Activated CD4-positive, alpha-beta T cell treated with anti-CD3 and anti-CD28 coated beads, Interleukin-2, amount 50 U/mL, for 48 hours (primary cell): ENCODE measurements around the gene ARHGEF26.
A peak's percentile ranks its signal among the peaks of the same experiment; 100 is the strongest.
"Not testable (repeated sequence)": the region's sequence is repeated elsewhere in the genome, so short reads cannot be mapped to it uniquely, and the experiment has no call there.

Experiments
- DNase-seq, 2 experiments: peaks; one replicate each; pipeline ENCODE4 v3.0.0-alpha.2; 2020

The ARHGEF26 gene, protein sequence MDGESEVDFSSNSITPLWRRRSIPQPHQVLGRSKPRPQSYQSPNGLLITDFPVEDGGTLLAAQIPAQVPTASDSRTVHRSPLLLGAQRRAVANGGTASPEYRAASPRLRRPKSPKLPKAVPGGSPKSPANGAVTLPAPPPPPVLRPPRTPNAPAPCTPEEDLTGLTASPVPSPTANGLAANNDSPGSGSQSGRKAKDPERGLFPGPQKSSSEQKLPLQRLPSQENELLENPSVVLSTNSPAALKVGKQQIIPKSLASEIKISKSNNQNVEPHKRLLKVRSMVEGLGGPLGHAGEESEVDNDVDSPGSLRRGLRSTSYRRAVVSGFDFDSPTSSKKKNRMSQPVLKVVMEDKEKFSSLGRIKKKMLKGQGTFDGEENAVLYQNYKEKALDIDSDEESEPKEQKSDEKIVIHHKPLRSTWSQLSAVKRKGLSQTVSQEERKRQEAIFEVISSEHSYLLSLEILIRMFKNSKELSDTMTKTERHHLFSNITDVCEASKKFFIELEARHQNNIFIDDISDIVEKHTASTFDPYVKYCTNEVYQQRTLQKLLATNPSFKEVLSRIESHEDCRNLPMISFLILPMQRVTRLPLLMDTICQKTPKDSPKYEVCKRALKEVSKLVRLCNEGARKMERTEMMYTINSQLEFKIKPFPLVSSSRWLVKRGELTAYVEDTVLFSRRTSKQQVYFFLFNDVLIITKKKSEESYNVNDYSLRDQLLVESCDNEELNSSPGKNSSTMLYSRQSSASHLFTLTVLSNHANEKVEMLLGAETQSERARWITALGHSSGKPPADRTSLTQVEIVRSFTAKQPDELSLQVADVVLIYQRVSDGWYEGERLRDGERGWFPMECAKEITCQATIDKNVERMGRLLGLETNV

DNA sequence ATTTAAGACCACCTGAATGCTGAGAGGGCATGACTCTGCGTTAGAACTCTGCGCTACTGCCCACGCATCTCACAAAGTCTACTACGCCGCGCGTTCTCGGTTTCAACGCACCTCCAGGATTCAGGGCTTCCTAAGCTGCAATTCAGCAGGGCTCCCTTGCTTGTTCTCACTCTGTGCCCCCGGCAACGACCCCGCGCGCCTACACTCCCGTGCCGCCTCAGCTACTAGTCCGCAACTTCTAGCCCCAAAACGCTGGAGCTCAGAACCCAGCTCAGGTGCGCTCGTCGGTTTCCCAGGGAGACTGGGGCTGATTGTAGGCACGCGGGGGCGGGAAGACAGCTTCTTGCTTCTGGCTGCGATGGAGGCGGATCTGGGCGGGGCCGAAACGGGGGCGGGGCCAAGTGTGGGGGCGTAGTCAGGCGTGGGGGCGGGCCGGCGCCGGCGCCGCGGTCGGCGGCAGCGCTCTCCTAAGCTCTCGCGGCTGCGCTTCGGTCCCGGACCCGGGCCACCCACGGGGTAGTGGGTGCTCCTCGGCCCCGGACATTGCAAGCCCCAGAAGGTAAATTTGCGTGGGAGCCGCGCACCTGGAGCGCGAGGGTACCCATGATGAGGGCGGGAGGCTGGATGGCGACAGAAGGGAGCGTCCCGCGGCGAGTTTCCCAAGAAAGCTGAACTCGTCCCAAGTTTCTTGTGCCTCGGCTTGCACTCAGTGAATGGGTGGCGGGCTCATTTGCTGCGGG, at the start of gene ARHGEF26:
ARHGEF26 (plus strand) TSS at position 430 of the 740 bp plus-strand sequence. CDS start 603 bp downstream, outside the sequence.
- peak; percentile 75 to 79 for DNase-seq

DNA sequence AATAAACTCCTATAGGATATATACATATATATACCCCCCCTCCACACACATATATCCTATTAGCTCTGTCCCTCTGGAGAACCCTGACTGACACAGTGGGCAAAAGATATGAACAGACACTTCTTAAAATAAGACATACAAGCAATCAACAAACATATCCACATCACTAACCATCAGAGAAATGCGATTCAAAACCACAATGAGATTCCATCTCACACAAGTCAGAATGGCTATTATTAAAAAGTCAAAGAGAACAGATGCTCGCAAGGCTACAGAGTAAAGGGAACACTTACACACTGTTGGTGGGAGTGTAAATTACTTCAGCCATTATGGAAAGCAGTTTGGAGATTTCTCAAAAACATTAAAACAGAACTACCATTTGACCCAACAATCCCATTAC, 46.2 kb upstream of the ARHGEF26 start:
- DNase-seq: no peak

DNA sequence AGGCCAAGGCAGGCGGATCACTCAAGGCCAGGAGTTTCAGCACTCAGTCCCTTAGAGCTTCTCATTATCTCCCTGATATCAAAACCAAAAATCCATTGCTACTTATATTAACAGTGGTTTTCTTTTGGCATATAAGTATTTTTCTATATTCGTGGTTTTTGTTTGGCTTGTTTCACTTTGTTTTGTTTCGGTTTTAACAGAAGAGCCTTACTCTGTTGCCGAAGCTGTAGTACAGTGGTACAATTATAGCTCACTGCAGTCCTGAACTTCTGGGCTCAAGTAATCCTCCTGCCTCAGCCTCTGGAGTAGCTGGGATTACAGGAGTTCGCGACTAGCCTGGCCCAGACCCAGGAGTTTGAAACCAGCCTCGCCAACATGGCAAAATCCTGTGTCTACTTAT, 42.5 kb upstream of the ARHGEF26 start:
- DNase-seq: no peak

DNA sequence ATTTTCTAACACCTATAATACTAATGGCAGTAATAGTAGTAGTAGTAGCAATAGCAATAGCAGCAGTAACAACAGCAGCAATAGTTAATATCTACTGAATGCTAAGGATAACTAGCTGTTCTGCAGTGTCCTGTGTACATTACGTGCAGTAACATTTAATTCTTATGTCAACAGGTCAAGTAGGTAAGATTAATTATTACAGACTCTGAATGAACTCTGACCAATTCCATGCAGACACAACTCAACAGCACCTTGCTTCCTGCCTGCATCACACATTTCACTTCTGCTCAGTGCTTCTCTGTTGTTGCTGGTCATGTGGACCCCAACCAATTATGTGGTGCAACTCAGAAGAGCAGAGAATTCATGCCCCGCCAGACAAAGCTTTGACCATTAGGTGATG, 39.9 kb upstream of the ARHGEF26 start:
- DNase-seq: no peak

DNA sequence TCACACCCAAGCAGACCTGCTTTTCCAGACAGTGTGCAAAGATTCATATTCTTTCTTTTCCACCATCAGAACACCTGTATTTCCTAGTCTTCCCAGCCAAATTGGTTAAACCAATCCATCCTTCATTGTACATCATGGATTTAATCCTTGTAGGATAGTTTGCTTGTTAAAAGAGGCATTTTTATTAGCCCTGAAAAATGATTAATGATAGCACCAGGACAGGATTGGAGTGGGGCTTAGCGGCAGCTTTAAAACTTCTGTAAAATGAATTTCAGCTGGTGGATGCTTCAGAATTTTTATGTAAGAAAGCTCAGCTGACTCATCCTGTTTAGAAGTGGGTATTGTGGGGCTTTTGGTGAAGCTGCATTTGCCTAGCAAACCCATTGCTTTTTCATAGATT, 36.1 kb upstream of the ARHGEF26 start:
- DNase-seq: no peak

DNA sequence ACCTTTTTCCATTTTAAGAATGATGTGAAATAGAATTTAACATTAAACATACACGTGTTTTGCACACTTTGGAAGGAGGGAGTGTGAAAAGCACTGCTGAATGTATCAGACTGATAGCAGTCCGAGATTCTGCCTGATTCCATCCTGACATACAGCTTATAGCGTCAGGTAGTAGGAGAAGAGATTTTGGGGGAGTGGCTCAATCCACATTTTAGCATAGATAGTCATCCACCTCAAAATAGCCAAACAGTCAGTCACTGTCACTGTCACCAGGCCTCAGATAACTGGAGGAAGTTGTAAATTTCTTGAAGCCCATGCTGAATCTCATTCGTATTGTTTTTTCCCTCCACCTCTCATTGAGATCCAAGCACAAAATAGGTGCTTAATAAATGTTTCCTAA, 35.4 kb upstream of the ARHGEF26 start:
- no peak for DNase-seq

DNA sequence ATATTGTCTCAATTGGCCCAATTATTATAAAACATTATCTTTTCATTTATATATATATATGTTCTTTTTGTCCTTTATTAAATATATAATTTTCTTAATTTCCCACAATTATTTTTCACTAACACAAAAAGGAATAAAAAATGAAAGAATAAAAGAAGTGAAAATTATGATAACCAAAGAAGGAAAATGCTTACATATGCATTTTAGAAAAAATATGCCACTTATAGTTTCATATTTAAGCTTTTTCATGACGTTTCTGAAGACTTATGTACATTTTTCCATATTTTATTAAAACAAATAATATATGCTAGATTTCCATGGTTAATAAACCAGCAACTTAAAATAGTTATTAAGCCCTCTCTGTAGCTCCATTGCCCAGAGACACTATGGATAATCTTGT, 34.9 kb upstream of the ARHGEF26 start:
- DNase-seq: no peak

DNA sequence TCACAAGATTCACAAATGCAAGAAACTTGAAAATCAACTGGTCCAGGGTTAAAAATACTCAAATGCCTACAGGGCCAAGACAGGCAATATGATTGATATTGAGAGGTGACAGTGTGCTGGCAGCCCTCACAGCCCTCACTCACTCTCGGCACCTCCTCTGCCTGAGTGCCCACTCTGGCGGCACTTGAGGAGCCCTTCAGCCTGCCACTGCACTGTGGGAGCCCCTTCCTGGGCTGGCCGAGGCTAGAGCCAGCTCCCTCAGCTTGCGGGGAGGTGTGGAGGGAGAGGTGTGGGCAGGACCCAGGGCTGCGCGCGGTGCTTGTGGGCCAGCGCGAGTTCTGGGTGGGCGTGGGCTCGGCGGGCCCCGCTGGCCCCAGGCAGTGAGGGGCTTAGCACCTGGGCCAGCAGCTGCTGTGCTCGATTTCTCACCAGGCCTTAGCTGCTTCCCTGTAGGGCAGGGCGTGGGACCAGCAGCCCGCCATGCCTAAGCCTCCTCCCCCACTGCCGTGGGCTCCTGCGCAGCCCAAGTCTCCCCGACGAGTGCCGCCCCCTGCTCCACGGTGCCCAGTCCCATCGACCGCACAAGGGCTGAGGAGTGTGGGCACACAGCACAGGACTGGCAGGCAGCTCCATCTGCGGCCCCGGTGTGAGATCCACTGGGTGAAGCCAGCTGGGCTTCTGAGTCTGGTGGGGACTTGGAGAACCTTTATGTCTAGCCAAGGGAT, 33.3 kb upstream of the ARHGEF26 start:
- DNase-seq: not testable (repeated sequence)

DNA sequence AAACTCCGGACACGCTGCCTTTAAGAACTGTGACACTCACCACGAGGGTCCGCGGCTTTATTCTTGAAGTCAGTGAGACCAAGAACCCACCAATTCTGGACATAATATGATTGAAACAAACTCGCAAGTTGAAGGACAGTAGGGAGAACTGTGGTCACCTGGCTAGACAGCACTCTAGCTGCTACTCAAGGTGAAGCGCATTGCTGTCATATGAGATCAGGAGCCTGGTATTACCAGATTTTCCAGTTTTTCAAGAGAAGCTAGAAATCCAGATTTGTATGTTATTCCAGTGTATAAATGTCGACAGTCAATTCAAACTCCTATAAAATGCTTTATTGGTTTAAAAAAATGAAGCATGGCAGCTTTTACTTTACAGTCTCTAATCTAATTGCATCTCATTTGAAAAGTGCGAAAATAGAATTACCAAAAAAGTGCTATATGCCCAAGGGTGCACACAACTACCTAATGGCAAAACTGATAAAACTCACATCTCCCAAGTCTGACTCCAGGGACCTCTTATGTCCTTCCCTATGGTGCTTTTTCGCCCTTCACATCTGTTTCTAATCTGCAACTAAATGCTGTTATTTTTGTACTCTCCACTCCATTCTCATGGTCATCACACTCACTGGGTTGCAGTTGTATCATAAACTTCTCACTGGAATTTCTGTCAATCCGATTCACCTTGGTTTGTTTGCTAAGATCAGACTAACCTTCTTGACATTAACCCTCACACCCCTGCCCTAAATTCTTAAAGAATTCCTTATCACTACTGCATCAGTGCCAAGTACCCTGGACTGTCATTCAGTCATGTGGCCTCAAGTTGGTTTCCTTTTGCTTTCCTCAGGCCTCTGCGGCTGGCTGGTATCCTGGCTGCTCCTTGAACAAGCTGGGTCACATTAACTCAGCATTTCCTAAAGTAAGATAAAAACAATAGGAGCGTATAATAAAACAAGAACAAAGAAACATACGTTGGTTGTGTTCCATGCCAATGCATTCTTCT, 31.5 kb upstream of the ARHGEF26 start:
- no peak for DNase-seq

DNA sequence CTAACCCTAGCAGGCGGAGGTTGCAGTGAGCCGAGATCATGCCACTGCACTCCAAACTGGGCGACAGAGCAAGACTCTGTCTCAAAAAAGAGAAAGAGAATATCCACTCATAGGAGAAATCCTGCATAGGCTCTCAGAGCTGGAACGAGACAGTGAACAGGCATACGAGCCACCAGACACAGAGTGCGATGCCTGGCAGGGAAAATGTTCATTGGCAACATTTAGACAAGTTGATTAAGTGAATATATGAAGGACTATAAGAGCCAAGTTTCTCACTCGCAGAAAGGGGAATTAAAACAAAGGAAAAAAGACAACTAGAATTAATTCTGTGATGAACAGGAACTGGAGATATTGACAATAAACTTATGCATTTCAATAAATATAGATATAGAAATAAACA, 27.1 kb upstream of the ARHGEF26 start:
- no peak for DNase-seq

DNA sequence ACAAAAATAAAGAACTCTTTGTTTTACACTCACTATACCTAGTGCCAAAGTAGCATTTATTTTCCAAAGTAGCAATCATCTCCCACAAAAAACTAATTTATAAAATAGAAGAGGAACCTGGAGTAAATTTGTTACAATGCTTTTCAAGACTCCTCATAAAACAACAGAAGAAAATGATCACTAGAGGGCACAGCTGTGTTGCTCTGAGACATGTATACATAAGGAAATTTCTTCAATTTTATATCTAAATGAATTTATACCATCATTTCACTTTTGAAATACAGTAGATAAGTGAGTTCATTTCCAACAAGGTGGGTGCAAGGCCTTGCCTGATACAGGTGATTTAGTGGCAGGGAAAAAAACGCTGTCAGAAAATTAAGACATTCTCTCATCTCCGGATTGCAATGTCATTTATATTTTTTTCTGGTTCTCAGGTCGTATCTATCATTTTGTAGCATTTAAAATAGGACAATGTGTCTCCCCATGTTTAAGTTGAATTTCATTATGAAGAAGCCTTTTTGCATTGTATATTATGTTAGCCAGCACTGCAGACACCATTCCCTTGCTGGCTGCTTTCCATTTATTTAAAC, 25.3 kb upstream of the ARHGEF26 start:
- DNase-seq: no peak

DNA sequence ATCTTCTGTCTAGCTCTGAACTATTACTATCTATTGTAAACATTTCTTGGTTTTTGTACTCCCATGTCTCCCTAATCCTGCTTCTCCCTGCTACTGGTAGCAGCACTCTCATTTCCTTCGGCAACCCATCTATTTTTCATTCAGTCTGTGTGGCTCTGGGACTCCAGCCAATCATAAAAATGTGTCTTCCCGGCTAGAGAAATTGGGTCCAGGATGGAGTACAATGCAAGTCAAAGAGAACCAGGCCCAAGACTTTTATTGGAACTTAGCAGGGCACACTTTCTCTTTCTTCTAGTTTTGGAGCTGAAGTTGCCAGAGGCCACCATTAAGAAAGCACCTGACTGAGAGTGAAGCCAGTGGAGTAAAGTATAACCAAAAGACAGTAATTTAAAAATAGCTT, 22.8 kb upstream of the ARHGEF26 start:
- no peak for DNase-seq

DNA sequence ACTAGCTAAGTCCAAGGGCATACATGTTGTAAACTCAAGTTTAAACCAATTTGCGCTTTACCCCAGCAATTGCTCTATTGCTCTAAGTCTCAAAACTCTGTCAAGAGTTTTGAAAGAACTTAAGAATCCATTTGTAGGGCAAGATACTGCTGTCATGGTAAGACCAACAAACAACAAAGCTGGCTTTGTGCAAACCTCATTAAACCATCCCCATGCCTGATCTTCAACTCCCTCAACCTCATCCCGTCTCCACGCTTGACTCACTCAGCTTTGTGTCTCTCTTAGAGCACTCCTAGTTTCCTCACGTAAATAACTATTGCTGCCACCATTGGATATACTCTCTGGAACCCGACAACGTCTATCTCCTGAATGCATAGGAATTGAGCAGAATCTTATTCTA, 20.6 kb upstream of the ARHGEF26 start:
- no peak for DNase-seq

DNA sequence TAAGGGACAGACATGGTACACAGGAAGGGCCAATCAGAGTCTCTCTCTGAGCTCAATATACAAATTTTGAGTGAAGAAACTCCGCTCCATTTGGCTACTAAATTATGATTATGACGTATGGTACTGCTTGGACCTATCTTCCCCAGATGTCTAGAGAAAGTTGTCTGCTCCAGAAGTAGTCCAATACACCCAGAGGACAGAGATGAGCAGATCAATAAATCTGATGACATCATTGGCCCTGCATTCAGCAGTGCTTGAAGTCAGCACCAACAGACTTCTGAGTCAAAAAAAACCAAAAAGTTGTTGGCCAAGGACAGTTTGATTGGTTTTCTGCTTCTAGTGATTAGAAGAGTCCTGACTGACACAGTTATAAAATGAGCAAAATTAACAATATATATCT, 19.9 kb upstream of the ARHGEF26 start:
- no peak for DNase-seq

DNA sequence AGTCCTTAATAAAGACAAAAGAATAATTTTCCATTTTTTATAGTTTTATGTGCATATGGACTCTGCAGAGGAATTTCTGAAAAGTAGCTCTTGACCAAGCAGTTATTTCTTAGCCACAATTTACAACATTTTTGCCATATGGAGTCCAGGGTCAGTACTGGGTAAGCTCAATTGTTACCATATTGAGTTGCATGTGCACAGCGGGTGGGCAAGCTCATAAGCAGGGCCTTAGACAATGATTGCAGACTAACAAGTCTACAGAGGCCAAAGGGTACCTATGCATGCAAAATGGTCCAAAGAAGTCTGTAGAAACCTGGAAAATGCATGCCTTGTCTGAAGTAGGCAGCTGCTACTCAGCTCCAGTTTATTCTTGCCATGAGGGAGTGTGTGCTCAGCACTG, 19.0 kb upstream of the ARHGEF26 start:
- DNase-seq: no peak

DNA sequence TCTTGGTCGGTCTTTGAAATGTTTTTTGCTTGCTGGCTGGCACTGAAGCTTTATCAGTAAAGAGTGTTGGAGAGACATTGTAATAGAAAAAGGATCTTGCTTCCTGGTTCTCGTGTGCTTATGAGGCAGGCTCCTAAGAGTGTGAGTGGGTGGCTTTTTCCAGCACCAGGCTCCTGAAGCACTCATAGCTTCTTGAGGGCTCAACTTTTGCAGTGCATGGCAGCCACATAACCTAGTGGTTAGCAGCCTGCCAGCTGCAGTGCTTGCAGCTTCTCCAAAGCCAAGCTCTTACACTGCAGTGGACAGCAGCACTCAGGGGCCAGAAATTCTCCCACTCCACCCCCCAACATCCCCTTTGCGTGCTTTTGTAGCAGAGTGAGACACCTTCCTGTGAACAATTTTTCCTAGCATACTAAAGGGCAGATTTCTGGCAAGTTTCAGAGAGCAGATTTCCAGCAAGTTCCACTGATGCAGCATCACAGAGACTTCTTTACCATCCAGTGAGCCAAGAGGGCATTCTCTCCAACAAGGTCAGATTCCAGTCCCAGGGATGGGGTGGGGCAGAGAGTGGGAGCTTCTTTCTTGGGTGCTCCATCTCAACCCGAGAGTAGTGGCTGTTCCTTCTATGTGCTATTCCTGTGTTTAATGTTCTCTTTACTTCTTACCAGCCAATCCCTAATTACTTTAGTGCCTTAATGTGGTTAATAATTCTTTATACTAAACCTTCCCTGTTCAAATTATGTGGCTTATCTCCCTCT, 15.8 kb upstream of the ARHGEF26 start:
- DNase-seq: no peak

DNA sequence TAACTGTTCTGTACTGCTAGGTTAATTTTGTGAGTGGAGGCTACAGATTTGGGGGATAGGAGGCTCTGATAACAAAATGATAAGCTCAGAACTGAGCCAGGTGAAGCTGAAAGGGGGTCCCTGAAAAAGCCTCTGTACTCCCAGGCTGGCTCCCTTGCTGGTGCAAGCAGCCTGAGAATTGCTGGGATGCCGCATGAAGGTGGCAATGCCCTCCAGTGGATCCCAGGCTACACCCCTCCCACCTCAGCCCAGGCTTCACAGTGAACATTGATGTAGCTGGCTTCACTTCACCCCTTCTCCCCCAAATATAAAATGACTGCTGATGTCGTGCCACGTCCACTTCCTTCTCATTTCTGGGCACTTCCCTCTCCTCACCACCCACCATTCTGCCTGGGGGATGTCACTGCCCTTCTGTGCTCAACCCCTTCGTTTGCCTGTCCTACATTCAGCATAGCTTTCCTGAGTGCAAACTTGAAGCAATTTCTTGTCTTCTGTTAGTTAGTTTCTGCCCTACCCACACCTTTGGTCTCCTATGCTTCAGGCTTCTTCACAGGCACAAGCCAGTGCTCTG, 9.7 kb upstream of the ARHGEF26 start:
- DNase-seq: no peak

DNA sequence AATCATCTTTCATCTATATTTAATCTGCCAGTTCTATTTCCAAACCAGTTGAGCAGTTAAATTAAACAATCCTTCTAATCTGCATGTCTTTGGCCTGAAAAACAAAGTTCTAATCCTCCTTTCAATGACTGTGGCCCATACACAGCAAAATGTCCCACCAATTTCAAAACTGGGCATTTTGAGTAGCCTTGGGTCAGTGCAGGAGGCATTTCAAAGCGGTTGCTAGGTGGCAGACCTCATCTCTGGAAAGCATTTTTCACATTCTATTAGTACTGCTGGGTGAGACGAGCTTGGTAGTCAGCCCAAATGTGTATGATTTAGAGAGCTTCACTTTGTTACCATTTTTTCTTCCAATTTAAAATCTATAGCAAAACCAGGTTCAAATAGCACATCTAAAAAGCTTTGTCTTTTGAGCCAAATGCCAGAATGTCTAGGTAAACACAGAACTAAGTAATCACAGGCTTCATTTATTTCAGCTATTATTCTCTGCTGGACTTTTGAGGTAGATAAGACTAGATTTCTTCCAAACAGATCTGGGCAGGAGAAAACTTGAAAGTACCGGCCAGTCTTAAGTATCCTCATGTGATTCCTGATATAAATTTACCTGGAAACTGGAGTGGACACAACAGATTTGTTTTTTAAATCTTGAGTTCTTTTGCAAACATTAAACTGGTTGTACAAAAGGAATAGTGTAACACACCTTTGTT, 8.9 kb upstream of the ARHGEF26 start:
- no peak for DNase-seq

DNA sequence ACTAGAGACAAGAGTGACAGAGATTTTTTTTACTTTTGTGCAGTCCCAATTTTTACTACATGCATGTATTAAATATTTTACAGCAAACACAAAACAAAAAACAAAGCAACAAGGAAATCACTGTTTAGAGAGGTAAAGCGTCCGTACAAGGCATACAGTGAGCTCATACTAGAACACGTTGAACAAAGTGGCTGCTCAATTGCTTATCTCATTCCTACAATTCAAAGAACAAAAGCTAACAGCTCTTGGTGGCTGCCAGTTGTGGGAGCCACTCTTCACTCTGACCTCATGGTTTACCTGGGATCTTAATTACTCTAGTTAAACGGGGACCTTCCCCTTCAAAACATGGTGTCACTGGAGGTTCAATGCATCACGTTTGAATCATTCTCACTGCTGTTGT, 7.6 kb upstream of the ARHGEF26 start:
- no peak for DNase-seq
